ENCODE results near the gene SETD2.
"Not testable (repeated sequence)": the region's sequence is repeated elsewhere in the genome, so short reads cannot be mapped to it uniquely, and the experiment has no call there.

The SETD2 gene

GRCh38 chr3:47098910-47099309 lies 65.0 kb downstream of the SETD2 start:
- no peak for DNase-seq

- no peak for DNase-seq
These were observed 66.0 kb downstream of the SETD2 start for GRCh38 chr3:47097864-47098263.

DNA sequence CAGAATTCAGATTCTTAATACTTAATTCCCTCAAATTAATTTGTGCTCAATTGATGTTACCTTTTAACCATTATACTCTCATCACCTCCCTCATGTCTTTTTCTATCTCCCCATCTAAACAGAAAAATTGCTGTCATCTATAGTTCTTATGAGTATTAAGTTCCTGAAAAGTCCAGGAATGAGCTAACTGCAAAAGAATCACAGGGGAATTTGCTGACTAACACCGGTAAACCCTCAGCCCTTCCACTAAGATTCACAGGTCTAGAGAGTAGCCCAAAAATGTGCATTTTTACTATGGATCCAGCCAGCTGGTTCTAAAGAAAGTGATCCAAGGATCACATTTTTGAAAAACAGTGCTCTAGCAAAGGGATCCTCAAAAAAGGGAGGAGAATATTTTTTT lies 67.0 kb downstream of the SETD2 start:
- DNase-seq = no peak

GRCh38 chr3:47092090-47092489 lies 71.8 kb downstream of the SETD2 start:
- DNase-seq = no peak

DNA sequence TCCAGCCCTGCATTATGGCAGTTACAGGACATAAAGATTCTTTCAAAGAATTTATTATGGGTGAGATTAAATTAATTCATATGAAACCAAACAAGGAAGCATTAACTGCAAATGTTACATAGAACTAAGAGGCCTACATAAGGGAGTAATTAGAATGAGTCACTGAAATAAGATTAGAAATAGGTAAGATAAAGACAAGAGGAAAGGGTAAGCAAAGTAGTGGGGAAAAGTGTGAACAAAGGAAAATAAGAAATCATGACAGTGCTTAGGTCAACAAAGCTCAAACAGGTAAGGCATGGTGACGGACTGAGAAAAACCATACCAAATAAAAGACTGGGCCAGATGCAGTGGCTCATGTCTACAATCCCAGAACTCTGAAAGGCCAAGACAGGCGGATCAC lies 74.3 kb downstream of the SETD2 start:
- no peak for DNase-seq

- DNase-seq = no peak
These were observed 77.8 kb downstream of the SETD2 start for GRCh38 chr3:47086071-47086470.

DNA sequence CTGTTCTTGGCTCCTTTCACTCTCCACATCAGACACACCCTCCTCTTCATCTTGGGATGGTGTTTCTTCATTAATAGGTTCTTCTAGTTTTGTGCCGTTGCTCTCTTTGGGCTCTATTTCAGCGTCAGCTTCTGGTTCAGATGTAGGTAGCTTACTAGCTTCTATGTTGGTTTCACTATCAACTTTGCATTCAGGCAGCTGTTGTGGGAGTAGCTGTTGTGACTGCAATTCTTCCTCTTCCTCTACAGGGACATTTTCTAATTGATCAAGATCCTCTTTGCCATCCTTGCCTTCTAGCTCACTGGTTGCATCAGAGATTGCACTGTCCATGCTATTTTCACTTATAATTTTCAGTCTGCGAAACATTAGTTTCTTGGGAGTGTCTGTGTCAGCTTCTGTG lies 80.1 kb downstream of the SETD2 start:
- no peak for DNase-seq

- DNase-seq = no peak
These were observed 81.4 kb downstream of the SETD2 start for GRCh38 chr3:47082519-47082918.

DNA sequence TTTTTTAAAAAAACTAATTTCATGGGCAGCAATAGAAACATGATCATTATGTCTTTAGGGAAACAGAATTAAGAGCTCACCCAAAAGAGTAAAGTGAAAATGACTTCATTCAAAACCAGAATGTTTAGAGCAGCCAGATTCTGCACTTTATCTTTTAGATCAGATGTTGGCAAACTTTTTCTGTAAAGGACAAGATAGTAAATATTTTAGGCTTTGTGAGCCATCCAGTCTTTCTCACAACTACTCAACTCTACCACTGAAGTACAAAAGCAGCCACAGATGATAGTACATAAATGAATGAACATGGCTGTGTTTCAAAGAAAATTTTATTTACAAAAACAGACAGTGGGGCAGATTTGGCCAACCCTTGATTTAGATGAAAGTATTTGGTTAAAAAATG lies 84.5 kb downstream of the SETD2 start:
- DNase-seq = no peak

GRCh38 chr3:47073685-47074084 lies 90.2 kb downstream of the SETD2 start:
- no peak for DNase-seq

DNA sequence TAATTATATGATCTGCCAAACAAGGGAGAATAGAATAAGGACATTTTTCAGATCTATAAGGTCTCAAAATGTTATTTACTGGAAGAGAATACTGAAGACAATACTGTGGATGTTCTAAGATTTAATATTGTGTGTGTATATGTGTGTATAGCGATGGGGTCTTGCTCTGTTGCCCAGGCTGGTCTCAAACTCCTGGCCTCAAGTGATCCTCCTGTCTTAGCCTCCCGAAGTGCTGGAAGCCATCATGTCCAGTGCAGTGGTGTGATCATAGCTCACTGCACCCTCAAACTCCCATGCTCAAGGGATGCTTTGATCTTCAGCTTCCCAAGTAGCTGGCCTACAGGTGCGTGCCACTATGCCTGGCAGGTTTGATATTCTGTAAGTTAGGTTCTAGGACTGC lies 93.1 kb downstream of the SETD2 start:
- DNase-seq = no peak

DNA sequence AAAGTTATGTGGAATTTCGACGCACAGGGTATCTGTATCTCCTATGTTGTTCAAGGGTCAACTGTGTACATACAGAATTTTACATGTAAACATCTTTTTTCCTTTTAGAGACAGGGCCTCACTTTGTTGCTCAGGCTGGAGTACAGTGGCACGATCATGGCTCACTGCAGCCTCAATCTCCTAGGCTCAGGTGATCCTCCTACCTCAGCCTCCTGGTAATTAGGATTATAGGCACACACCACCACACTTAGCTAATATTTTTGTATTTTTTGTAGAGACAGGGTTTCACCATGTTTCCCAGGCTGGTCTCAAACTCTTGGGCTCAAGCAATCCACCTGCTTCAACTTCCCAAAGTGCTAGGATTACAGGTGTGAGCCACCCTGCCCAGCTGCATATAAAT lies 97.7 kb downstream of the SETD2 start:
- DNase-seq = not testable (repeated sequence)

DNA sequence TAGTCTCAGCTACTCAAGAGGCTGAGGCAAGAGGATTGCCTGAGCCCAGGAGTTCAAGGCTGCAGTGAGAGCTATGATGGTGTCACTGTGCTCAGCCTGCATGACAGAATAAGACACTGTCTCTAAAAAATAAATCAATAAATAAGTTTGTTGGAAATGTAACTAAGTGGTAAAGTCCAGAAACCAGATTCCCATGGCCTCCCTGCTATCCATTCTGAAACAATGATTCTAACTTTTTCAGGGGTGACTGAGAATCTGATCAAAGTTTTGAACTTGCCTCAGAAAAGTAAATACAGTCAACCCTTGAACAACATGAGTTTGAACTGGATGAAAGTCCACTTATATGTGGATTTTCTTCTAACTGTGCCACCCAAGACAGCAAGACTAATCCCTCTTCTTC lies 98.2 kb downstream of the SETD2 start:
- DNase-seq = no peak

DNA sequence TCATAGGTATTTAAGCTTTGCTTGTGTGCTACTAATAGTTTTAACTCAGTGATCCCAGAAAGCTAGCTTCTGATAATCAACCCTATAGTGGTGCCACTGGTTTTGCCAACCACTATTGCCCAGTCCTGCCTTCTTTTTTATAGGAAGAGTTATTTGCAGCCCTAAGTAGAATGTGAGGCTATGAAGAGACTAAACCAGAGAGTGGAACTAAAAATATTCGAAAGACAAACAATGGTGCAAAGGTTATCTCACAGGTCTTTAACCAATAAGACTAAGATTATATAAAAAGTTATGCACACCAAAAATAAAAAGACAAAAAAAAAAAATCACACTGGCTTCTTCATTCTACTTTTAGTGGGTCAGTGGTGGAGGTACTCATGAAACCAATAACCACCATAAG lies 98.9 kb downstream of the SETD2 start:
- no peak for DNase-seq

GRCh38 chr3:47057212-47057671 lies 106.7 kb downstream of the SETD2 start:
- peak; percentile 30 for DNase-seq

- no peak for DNase-seq
These were observed 107.2 kb downstream of the SETD2 start for GRCh38 chr3:47056705-47057104.

DNA sequence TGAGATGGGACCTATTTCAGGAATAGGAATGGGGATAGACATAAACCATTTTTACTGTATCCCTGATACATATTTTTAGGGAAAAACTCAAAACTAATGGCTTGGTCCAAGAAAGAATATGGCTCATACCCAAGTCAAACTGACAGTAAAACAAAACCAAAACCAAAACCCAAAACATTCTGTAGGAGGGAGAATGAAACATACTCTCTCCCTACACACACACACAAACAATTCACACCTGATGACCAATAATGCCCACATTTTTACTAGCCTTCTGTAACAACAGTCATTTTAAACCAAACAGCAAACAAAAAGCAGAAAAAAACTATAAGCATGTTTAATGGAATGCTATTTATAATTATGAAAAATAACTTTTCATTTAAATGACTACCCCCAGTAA lies 109.5 kb downstream of the SETD2 start:
- no peak for DNase-seq

- DNase-seq = no peak
These were observed 116.2 kb downstream of the SETD2 start for GRCh38 chr3:47047673-47048072.

GRCh38 chr3:47047069-47047468 lies 116.8 kb downstream of the SETD2 start:
- DNase-seq = no peak

DNA sequence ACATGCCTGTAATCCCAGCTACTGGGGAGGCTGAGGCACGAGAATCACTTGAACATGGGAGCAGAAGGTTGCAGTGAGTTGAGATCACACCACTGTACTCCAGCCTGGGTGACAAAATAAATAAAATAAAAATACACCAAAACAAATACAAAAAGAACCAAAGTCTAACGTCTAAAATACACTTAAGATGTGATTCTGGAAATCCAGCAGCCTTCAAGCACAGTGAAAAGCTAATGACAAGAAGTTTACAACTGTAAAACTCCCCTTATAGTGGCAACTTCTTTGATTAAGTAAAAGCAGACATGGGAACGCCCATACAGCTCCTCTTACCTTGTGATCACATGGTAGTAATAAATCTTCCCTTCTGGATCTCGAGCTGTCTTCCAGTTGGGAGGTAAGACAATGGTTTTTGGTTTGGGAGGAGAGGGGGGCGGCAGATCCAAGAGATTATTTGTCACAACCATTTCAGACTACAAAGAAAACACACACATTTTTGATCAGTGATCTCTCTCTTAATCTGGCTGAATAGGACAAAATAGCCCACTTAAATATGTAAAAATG lies 121.6 kb downstream of the SETD2 start:
- DNase-seq = no peak

DNA sequence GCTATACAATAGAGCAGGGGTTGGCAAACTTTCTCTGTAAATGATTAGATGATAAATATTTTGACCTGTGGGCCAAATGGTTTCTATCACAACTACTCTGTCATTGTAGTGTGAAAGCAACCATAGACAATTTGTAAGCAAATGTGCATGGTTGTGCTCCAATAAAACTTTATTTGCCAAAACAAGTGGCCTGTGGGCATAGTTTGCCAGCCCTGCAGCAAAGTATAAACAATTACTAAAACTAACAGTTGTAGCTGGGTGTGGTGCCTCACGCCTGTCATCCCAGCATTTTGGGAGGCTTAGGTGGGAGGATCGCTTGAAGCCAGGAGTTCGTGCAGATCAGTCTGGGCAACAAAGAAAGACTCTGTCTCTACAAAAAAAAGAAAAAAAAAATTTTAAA lies 122.8 kb downstream of the SETD2 start:
- DNase-seq = no peak

- not testable (repeated sequence) for DNase-seq
These were observed 126.6 kb downstream of the SETD2 start for GRCh38 chr3:47037302-47037701.

- DNase-seq = no peak
These were observed 127.8 kb downstream of the SETD2 start for GRCh38 chr3:47036145-47036544.

DNA sequence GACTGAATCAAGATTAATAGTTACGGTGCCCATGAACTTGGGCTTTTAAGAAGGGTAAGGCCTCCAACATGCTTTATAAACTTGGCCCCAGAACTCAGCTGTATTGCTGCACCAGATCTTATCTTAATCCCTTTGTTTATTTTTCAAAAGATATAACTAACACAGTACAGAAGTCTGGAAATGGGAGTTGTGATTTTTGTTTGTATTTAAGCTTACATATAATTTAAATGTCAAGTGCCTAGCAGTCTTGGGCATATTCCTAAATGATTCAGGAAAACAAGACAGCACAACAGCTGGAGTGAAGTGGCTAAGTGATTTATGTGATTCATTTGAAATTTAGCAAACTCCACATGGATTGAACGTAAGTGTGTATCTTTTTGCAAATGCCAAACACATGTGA lies 128.3 kb downstream of the SETD2 start:
- DNase-seq = no peak

GRCh38 chr3:47034868-47035489 lies 128.9 kb downstream of the SETD2 start:
- DNase-seq = no peak

Data from activated effector memory CD4-positive, alpha-beta T cell treated with Interleukin-2 at 50 U/mL for 16 hours (primary cell).